ENCODE data around the gene CASP12. TPM values are rescaled to one million over a fixed set of nuclear protein-coding genes. Genes with fewer than 3 reads are reported as not detected.
A peak's percentile ranks its signal among the peaks of the same experiment; 100 is the strongest.
"Not testable (repeated sequence)": the region's sequence is repeated elsewhere in the genome, so short reads cannot be mapped to it uniquely, and the experiment has no call there.

Gene CASP12
- under 1 TPM; 0.31 to 0.94 TPM for total RNA-seq
- polyA plus RNA-seq (ENCODE audit: insufficient read depth, low read depth, low replicate concordance), result not detected
- long read RNA-seq, donor 1, result 0 reads
- long read RNA-seq, donor 2, result 0 reads

DNA sequence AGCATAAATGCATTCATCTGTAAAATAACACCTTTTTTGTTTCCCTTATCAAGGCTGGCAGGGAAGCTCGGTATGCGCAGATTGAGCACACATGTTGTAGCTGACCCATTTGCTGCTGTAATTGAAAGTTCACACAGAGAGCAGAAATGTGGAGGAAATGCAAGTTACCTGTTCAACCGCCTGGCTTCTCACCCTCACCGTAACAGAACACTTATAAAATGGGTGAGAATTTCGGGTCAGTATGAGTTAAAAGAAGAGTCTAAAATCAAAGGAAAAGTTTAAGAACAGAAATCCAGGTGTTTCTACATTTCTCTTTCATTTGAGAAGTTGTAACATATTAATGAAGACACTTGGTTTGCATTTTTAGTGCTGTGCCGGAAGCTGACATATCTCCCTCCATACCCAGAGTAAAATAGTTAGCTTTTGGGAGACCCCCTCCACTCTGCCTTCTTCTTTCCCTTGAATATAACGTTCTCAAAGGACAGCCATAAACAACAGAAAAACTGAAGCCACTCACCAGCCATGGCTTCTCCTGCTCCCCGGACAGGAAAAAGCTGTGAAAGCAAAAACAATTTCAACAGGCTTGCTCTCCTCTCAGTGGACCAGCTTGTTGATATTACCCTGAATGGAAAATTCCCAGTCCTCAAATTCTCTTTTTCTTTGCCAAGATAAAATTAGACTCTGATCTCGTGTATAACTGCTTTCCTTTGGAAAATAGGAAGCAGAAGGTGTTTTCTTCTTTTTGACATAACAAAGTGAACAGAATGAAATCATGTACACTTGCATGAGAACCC, at the start of gene CASP12:
CASP12 (minus strand) TSS at position 570 of the 794 bp plus-strand sequence.
- H3K9me3 ChIP-seq, result no peaks in the 10 kb centered on the region
- peak within 1 kb of the TSS; percentile 5 to 81 for H3K27ac ChIP-seq
- no peaks in the 10 kb centered on the region for H3K4me1 ChIP-seq
- TF ChIP-seq, protein P1, sequence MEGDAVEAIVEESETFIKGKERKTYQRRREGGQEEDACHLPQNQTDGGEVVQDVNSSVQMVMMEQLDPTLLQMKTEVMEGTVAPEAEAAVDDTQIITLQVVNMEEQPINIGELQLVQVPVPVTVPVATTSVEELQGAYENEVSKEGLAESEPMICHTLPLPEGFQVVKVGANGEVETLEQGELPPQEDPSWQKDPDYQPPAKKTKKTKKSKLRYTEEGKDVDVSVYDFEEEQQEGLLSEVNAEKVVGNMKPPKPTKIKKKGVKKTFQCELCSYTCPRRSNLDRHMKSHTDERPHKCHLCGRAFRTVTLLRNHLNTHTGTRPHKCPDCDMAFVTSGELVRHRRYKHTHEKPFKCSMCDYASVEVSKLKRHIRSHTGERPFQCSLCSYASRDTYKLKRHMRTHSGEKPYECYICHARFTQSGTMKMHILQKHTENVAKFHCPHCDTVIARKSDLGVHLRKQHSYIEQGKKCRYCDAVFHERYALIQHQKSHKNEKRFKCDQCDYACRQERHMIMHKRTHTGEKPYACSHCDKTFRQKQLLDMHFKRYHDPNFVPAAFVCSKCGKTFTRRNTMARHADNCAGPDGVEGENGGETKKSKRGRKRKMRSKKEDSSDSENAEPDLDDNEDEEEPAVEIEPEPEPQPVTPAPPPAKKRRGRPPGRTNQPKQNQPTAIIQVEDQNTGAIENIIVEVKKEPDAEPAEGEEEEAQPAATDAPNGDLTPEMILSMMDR (IDR thresholded peaks at IDR 0.05), result no peak
- no peak for TF ChIP-seq POLR2A (IDR thresholded peaks at IDR 0.05)
- 48 to 51% methylated on average over 9 of the region's 9 CpGs for WGBS, 2 donors
- H3K27me3 ChIP-seq, result no peaks in the 10 kb centered on the region
- intact Hi-C loops (cut with DNase I; ENCODE audit: low total_unique reads), result no loop called here
- peak within 1 kb of the TSS; percentile 31 to 32 for H3K4me3 ChIP-seq
- H3K36me3 ChIP-seq (ENCODE audit: low read depth, missing control alignments), result no peaks in the 10 kb centered on the region
- no peak for DNase-seq

DNA sequence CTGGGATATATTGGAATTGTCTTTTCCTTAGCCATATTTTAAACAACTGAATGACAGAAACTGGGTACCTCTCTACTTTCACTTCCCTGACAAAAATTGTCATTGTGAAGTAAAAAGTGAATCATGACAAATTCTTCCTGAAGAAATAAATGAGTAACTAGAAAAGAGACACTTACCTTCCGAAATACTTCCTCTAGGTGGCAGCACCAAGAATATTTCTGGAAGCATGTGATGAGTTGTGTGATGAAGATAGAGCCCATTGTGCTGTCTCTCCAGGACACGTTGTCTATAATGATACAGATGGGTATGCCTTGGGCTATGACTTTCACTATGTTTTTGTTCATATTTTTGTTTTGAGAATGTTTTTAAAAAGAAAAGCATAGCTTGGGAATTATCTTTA, 48.6 kb upstream of the CASP12 start:
- 29 to 43% methylated on average over 2 of the region's 2 CpGs for WGBS, 2 donors
- no peak overlapping the region for H3K4me3 ChIP-seq
- TF ChIP-seq, protein P1 (IDR thresholded peaks at IDR 0.05), result peak; percentile 20 to 47 (median 34)
- no peak for TF ChIP-seq POLR2A (IDR thresholded peaks at IDR 0.05)
- intact Hi-C loops (cut with DNase I; ENCODE audit: low total_unique reads), result no loop called here
- no peaks in the 10 kb centered on the region for H3K27me3 ChIP-seq
- H3K36me3 ChIP-seq (ENCODE audit: low read depth, missing control alignments), result no peaks in the 10 kb centered on the region
- H3K4me1 ChIP-seq, result no peaks in the 10 kb centered on the region
- no peaks in the 10 kb centered on the region for H3K9me3 ChIP-seq
- peak; percentile 33 for DNase-seq
- no peak overlapping the region for H3K27ac ChIP-seq

DNA sequence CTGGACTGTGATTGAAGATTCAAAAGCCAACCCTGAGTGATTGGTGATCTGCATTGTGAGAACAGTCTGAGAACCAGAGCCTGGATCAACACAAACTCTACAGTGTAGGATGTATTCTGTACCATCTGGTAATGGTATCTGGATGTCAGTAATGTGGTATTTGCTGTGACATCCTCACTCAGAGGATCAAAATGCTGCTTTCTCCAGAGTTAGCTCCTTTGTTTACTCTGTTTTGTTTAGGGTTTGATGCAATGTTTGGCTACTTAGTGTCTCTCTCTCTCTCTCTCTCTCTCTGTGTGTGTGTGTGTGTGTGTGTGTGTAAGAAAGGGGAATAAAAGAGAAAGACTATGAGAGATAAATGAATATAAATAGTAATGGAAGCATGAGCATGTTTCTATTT, 45.8 kb upstream of the CASP12 start:
- no peak for TF ChIP-seq POLR2A (IDR thresholded peaks at IDR 0.05)
- TF ChIP-seq, protein P1 (IDR thresholded peaks at IDR 0.05), result no peak
- H3K36me3 ChIP-seq (ENCODE audit: low read depth, missing control alignments), result no peaks in the 10 kb centered on the region

DNA sequence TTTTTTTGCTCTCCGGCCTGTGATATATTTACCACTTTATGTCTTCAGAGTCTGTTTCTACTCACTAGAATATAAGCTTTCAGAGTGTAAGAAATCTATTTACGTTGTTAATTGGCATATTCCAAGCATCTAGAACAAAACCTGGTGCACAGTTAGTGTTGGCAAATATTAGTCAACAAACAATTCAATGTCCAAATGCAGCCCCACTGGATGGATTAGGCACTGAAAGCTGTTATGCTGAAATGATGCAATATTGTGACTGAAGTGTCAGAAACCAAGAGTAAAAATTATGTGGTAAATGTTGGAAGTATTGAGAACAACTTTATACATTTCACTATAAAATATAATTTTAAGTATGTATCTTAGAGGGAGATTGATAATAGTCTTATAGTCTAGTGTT, 45.3 kb upstream of the CASP12 start:
- TF ChIP-seq, protein P1 (IDR thresholded peaks at IDR 0.05), result no peak
- TF ChIP-seq POLR2A (IDR thresholded peaks at IDR 0.05), result no peak
- intact Hi-C loops (cut with DNase I; ENCODE audit: low total_unique reads), result no loop called here
- no peak overlapping the region for H3K4me3 ChIP-seq
- H3K4me1 ChIP-seq, result no peaks in the 10 kb centered on the region
- H3K36me3 ChIP-seq (ENCODE audit: low read depth, missing control alignments), result no peaks in the 10 kb centered on the region
- no peaks in the 10 kb centered on the region for H3K27me3 ChIP-seq
- H3K27ac ChIP-seq, result no peak overlapping the region
- DNase-seq, result no peak
- no peaks in the 10 kb centered on the region for H3K9me3 ChIP-seq
- 46 to 48% methylated on average over 2 of the region's 2 CpGs for WGBS, 2 donors

More for the DNA sequence above, 45.8 kb upstream of the CASP12 start:
- Histone ChIP-seq H3K27me3 (no peaks in the 10 kb centered on the region), H3K27ac (no peak overlapping the region), H3K4me3 (no peak overlapping the region), H3K9me3 (no peaks in the 10 kb centered on the region), H3K4me1 (no peaks in the 10 kb centered on the region)
- DNase-seq, result no peak
- intact Hi-C loops (cut with DNase I; ENCODE audit: low total_unique reads), result no loop called here

DNA sequence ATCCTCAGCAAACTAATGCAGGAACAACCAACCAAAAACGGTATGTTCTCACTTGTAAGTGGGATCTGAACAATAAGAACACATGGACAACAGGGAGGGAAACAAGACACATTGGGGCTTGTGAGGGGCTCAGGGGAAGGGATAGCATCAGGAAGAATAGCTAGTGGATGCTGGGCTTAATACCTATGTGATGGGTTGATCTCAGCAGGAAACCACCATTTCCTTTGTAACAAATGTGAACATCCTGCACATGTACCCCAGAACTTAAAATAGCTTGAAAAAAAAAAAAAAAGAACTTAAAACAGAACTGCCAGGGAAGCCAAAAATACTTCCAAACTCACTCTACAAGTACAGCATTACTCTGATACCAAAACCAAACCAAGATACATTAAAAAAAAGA, 36.3 kb upstream of the CASP12 start:
- H3K9me3 ChIP-seq, result no peaks in the 10 kb centered on the region
- 62 to 67% methylated on average over 1 of the region's 1 CpG for whole genome bisulfite sequencing, 2 donors
- no peak overlapping the region for H3K4me3 ChIP-seq
- TF ChIP-seq, protein P1 (IDR thresholded peaks at IDR 0.05), result no peak
- TF ChIP-seq POLR2A (IDR thresholded peaks at IDR 0.05), result no peak
- H3K27me3 ChIP-seq, result no peaks in the 10 kb centered on the region
- intact Hi-C loops (cut with DNase I; ENCODE audit: low total_unique reads), result no loop called here
- H3K36me3 ChIP-seq (ENCODE audit: low read depth, missing control alignments), result no peaks in the 10 kb centered on the region
- no peaks in the 10 kb centered on the region for H3K4me1 ChIP-seq
- no peak for DNase-seq
- H3K27ac ChIP-seq, result no peak overlapping the region

DNA sequence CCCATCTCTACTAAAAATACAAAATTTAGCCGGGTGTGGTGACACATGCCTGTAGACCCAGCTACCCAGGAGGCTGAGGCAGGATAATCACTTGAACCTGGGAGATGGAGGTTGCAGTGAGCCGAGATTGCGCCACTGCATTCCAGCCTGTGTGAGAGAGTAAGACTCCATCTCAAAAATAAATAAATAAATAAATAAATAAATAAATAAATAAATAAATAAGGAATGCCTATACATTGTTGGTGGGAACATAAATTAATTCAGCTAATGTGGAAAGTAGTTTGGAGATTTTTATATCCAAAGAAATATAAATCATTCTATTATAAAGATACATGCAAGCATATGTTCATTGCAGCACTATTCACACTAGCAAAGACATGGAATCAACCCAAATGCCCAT, 35.8 kb upstream of the CASP12 start:
- DNase-seq; H3K4me1 ChIP-seq; H3K9me3 ChIP-seq; H3K27ac ChIP-seq; H3K36me3 ChIP-seq (ENCODE audit: low read depth, missing control alignments); H3K4me3 ChIP-seq; intact Hi-C loops (cut with DNase I; ENCODE audit: low total_unique reads); H3K27me3 ChIP-seq: not testable (repeated sequence)
- WGBS, 2 donors, result 87 to 94% methylated on average over 3 of the region's 3 CpGs
